BLaER1 treated with 17β-estradiol and CSF1 and Interleukin-3, amounts not matched to agents 10 nM and 100 nM (cell line): ENCODE measurements around the gene IL13RA2.

ENCODE experiments used
- H3K27ac ChIP-seq, 11 experiments: shearing (Covaris generic); formaldehyde crosslinking; 2 replicates each; pipeline ENCODE4 v1.8.1; 2022
- H3K27me3 ChIP-seq, 11 experiments: shearing (Covaris generic); formaldehyde crosslinking; 2 replicates each; pipeline ENCODE4 v1.8.1; 2022
- H3K36me3 ChIP-seq, 11 experiments: shearing (Covaris generic); formaldehyde crosslinking; 2 replicates each; pipeline ENCODE4 v1.8.1; 2022
- H3K4me1 ChIP-seq, 10 experiments: shearing (Covaris generic); formaldehyde crosslinking; 2 replicates each; pipeline ENCODE4 v1.8.1; 2022
- H3K4me2 ChIP-seq, 11 experiments: shearing (Covaris generic); formaldehyde crosslinking; 2 replicates each; pipeline ENCODE4 v1.8.1; 2022
- H3K4me3 ChIP-seq, 10 experiments: shearing (Covaris generic); formaldehyde crosslinking; 2 replicates each; pipeline ENCODE4 v1.8.1; 2022
- H3K9ac ChIP-seq, 11 experiments: shearing (Covaris generic); formaldehyde crosslinking; 2 replicates each; pipeline ENCODE4 v1.8.1; 2022
- H3K9me3 ChIP-seq, 11 experiments: shearing (Covaris generic); formaldehyde crosslinking; replicated peaks in 1 of 11; 2 replicates each; pipeline ENCODE4 v1.8.1; 2022
- H4K20me1 ChIP-seq, 11 experiments: shearing (Covaris generic); formaldehyde crosslinking; 2 replicates each; pipeline ENCODE4 v1.8.1; 2022
- Cebpa-rat ChIP-seq, 11 experiments: shearing (Covaris generic); IDR thresholded peaks; 2 replicates each; pipeline ENCODE4 v1.8.1; 2022

The IL13RA2 gene

GRCh38 chrX:115018040-115018647 lies 728 bp upstream of the IL13RA2 start:
- Histone ChIP-seq H3K9me3 (no peaks in the 10 kb centered on the region), H3K4me3 (no peak overlapping the region), H3K36me3 (no peaks in the 10 kb centered on the region), H3K4me2 (no peak overlapping the region), H3K9ac (no peak overlapping the region), H3K4me1 (peaks cover 0 to 4% (median 0%) of the 10 kb centered on the region in 10 experiments; a peak in 2 of 20 replicates), H3K27me3 (peaks cover 57 to 98% (median 82%) of the 10 kb centered on the region in 11 experiments), H3K27ac (no peak overlapping the region), H4K20me1 (no peaks in the 10 kb centered on the region; a peak in 1 of 22 replicates)
- no peak for TF ChIP-seq Cebpa-rat (IDR thresholded peaks at IDR 0.05)

GRCh38 chrX:115013705-115014104 lies 3.7 kb downstream of the IL13RA2 start:
- TF ChIP-seq Cebpa-rat (IDR thresholded peaks at IDR 0.05), result no peak
- Histone ChIP-seq H4K20me1 (no peaks in the 10 kb centered on the region; a peak in 1 of 22 replicates), H3K9ac (no peak overlapping the region), H3K27ac (no peak overlapping the region), H3K4me3 (no peak overlapping the region), H3K36me3 (no peaks in the 10 kb centered on the region), H3K4me1 (no peaks in the 10 kb centered on the region), H3K27me3 (peaks cover 72 to 98% (median 93%) of the 10 kb centered on the region in 11 experiments), H3K4me2 (no peak overlapping the region), H3K9me3 (no peaks in the 10 kb centered on the region)

- Histone ChIP-seq H3K27ac (no peak overlapping the region), H3K4me1 (no peaks in the 10 kb centered on the region), H3K36me3 (no peaks in the 10 kb centered on the region), H3K9me3 (peaks cover 0 to 13% (median 6%) of the 10 kb centered on the region in 11 experiments; a peak in 8 of 22 replicates), H3K4me2 (no peak overlapping the region), H3K9ac (no peak overlapping the region), H3K4me3 (no peak overlapping the region), H3K27me3 (peaks cover 77 to 99% (median 94%) of the 10 kb centered on the region in 11 experiments), H4K20me1 (no peaks in the 10 kb centered on the region; a peak in 1 of 22 replicates)
- no peak for TF ChIP-seq Cebpa-rat (IDR thresholded peaks at IDR 0.05)
These were observed 6.0 kb downstream of the IL13RA2 start for GRCh38 chrX:115011428-115011827.

- H3K9ac ChIP-seq, result no peak overlapping the region
- H3K9me3 ChIP-seq, result peaks cover 0 to 22% (median 5%) of the 10 kb centered on the region in 11 experiments; a peak in 8 of 22 replicates
- no peaks in the 10 kb centered on the region for H3K36me3 ChIP-seq
- H3K4me1 ChIP-seq, result no peaks in the 10 kb centered on the region
- no peak overlapping the region for H3K4me3 ChIP-seq
- H3K27ac ChIP-seq, result no peak overlapping the region
- peaks cover 85 to 100% (median 98%) of the 10 kb centered on the region in 11 experiments for H3K27me3 ChIP-seq
- H3K4me2 ChIP-seq, result no peak overlapping the region
- H4K20me1 ChIP-seq, result no peaks in the 10 kb centered on the region; a peak in 1 of 22 replicates
- TF ChIP-seq Cebpa-rat (IDR thresholded peaks at IDR 0.05), result no peak
These were observed 17.5 kb downstream of the IL13RA2 start for GRCh38 chrX:114999906-115000305.

- Histone ChIP-seq H3K27me3 (peaks cover 75 to 98% (median 95%) of the 10 kb centered on the region in 11 experiments), H3K4me2 (no peak overlapping the region), H3K27ac (no peak overlapping the region), H3K9ac (no peak overlapping the region), H3K36me3 (no peaks in the 10 kb centered on the region), H4K20me1 (no peaks in the 10 kb centered on the region; a peak in 1 of 22 replicates), H3K4me1 (no peaks in the 10 kb centered on the region), H3K9me3 (peaks cover 0 to 22% (median 5%) of the 10 kb centered on the region in 11 experiments; a peak in 9 of 22 replicates), H3K4me3 (no peak overlapping the region)
- no peak for TF ChIP-seq Cebpa-rat (IDR thresholded peaks at IDR 0.05)
These were observed 19.6 kb downstream of the IL13RA2 start for GRCh38 chrX:114997779-114998178.

GRCh38 chrX:114985967-114986592 lies 31.3 kb downstream of the IL13RA2 start:
- no peak for TF ChIP-seq Cebpa-rat (IDR thresholded peaks at IDR 0.05)
- Histone ChIP-seq H3K36me3 (no peaks in the 10 kb centered on the region), H3K27me3 (peaks cover 83 to 100% (median 99%) of the 10 kb centered on the region in 11 experiments), H3K4me1 (no peaks in the 10 kb centered on the region), H3K4me3 (no peak overlapping the region), H3K9ac (no peak overlapping the region), H3K27ac (no peak overlapping the region), H4K20me1 (no peaks in the 10 kb centered on the region; a peak in 1 of 22 replicates), H3K4me2 (no peak overlapping the region; a peak in 1 of 22 replicates), H3K9me3 (no peaks in the 10 kb centered on the region)

- Histone ChIP-seq H4K20me1 (no peaks in the 10 kb centered on the region; a peak in 1 of 22 replicates), H3K27ac (no peak overlapping the region), H3K4me3 (no peak overlapping the region), H3K9ac (no peak overlapping the region), H3K36me3 (no peaks in the 10 kb centered on the region), H3K27me3 (peaks cover 46 to 89% (median 82%) of the 10 kb centered on the region in 11 experiments), H3K4me1 (no peaks in the 10 kb centered on the region), H3K4me2 (no peak overlapping the region), H3K9me3 (peaks cover 0 to 6% (median 0%) of the 10 kb centered on the region in 11 experiments; a peak in 2 of 22 replicates)
- no peak for TF ChIP-seq Cebpa-rat (IDR thresholded peaks at IDR 0.05)
These were observed 41.1 kb downstream of the IL13RA2 start for GRCh38 chrX:114976292-114976691.

GRCh38 chrX:114973013-114973412 lies 44.4 kb downstream of the IL13RA2 start:
- H3K4me2 ChIP-seq, result no peak overlapping the region

GRCh38 chrX:114970806-114971205 lies 46.6 kb downstream of the IL13RA2 start:
- no peak overlapping the region for H3K9ac ChIP-seq
- no peak overlapping the region for H3K4me2 ChIP-seq
- H4K20me1 ChIP-seq, result no peaks in the 10 kb centered on the region
- no peaks in the 10 kb centered on the region for H3K36me3 ChIP-seq
- no peak overlapping the region for H3K27ac ChIP-seq
- H3K4me1 ChIP-seq, result no peaks in the 10 kb centered on the region
- no peak for TF ChIP-seq Cebpa-rat (IDR thresholded peaks at IDR 0.05)
- no peak overlapping the region for H3K4me3 ChIP-seq
- peaks cover 67 to 99% (median 94%) of the 10 kb centered on the region in 11 experiments for H3K27me3 ChIP-seq
- 0 out of 22 replicates have a peak, but pooled peaks cover 0 to under 1% (median 0%) of the 10 kb centered on the region in 11 experiments for H3K9me3 ChIP-seq

More at GRCh38 chrX:114973013-114973412, 44.4 kb downstream of the IL13RA2 start:
- H3K4me1 ChIP-seq, result no peaks in the 10 kb centered on the region
- no peak overlapping the region for H3K27ac ChIP-seq
- H3K9ac ChIP-seq, result no peak overlapping the region
- H3K9me3 ChIP-seq, result peaks cover 0 to 6% (median 0%) of the 10 kb centered on the region in 11 experiments; a peak in 2 of 22 replicates
- no peak for TF ChIP-seq Cebpa-rat (IDR thresholded peaks at IDR 0.05)
- no peaks in the 10 kb centered on the region for H4K20me1 ChIP-seq
- no peak overlapping the region for H3K4me3 ChIP-seq
- no peaks in the 10 kb centered on the region for H3K36me3 ChIP-seq
- H3K27me3 ChIP-seq, result peaks cover 47 to 89% (median 83%) of the 10 kb centered on the region in 11 experiments
